ENCODE results near the gene PLEKHG7.

Gene PLEKHG7

GRCh38 chr12:92810370-92810769 is 107.6 kb downstream of the PLEKHG7 start:
- no peaks in the 10 kb centered on the region for H3K27me3 ChIP-seq (replicated peaks; ENCODE audit: control insufficient read depth, insufficient read depth, low read length)
- no peak overlapping the region for H3K9ac ChIP-seq (ENCODE audit: low read length)
- no peak for DNase-seq (ENCODE audit: low read depth)
- peaks cover 81% of the 10 kb centered on the region for H3K36me3 ChIP-seq (ENCODE audit: control insufficient read depth, insufficient read depth, low read length, severe bottlenecking)
- H3K4me1 ChIP-seq (ENCODE audit: control insufficient read depth, insufficient read depth, low read length), result no peaks in the 10 kb centered on the region
- no peak overlapping the region for H3K4me3 ChIP-seq (ENCODE audit: low read length)
- H3K9me3 ChIP-seq (ENCODE audit: control insufficient read depth, low read length), result peaks cover 5% of the 10 kb centered on the region

- H3K9me3 ChIP-seq (ENCODE audit: control insufficient read depth, low read length), result no peaks in the 10 kb centered on the region
- H3K27me3 ChIP-seq (replicated peaks; ENCODE audit: control insufficient read depth, insufficient read depth, low read length), result no peaks in the 10 kb centered on the region
- peaks cover 79% of the 10 kb centered on the region for H3K36me3 ChIP-seq (ENCODE audit: control insufficient read depth, insufficient read depth, low read length, severe bottlenecking)
- H3K9ac ChIP-seq (ENCODE audit: low read length), result no peak overlapping the region
- H3K4me1 ChIP-seq (ENCODE audit: control insufficient read depth, insufficient read depth, low read length), result no peaks in the 10 kb centered on the region
- no peak overlapping the region for H3K4me3 ChIP-seq (ENCODE audit: low read length)
- no peak for DNase-seq (ENCODE audit: low read depth)
Measured at GRCh38 chr12:92814584-92814983, 111.8 kb downstream of the PLEKHG7 start.

- H3K4me3 ChIP-seq (ENCODE audit: low read length), result no peak overlapping the region
- peaks cover 82% of the 10 kb centered on the region for H3K36me3 ChIP-seq (ENCODE audit: control insufficient read depth, insufficient read depth, low read length, severe bottlenecking)
- no peaks in the 10 kb centered on the region for H3K27me3 ChIP-seq (replicated peaks; ENCODE audit: control insufficient read depth, insufficient read depth, low read length)
- no peaks in the 10 kb centered on the region for H3K4me1 ChIP-seq (ENCODE audit: control insufficient read depth, insufficient read depth, low read length)
- DNase-seq (ENCODE audit: low read depth), result no peak
- no peak overlapping the region for H3K9ac ChIP-seq (ENCODE audit: low read length)
- H3K9me3 ChIP-seq (ENCODE audit: control insufficient read depth, low read length), result no peaks in the 10 kb centered on the region
Measured at GRCh38 chr12:92821142-92821541, 118.4 kb downstream of the PLEKHG7 start.

Data from adipocyte (in vitro differentiated cells).